A673 (cell line): ENCODE measurements around the gene CCDC154. TPM values are rescaled to one million over a fixed set of nuclear protein-coding genes. Genes with fewer than 3 reads are reported as not detected.

ENCODE experiments used
- BruUV-seq: library from RNA; stranded (reverse); fragments of 400-500 nt; replicated peaks from 2 replicates; lab custom pipeline; 2021; lab: Mats Ljungman, UMichigan
- CTCF ChIA-PET: fragments of 300-600 bp; sonication (Branson Sonifier 250); formaldehyde crosslinking; loops from one replicate; lab custom pipeline; 2022; ENCODE audit warnings: antibody characterized with exemption; lab: Charles Lee
- POLR2A ChIA-PET: fragments of 300-600 bp; sonication (Branson Sonifier 250); formaldehyde crosslinking; loops from one replicate; lab custom pipeline; 2022; ENCODE audit warnings: antibody characterized with exemption; ENCODE audit not compliant: low non-redundant PET; lab: Charles Lee
- DNase-seq: peaks from one replicate; pipeline ENCODE4 v3.0.0-alpha.2; 2015; ENCODE audit warnings: low spot score
- H3K27ac ChIP-seq: fragments of 200-600 bp; sonication (generic); 2 replicates; pipeline ENCODE4 v1.5.1; 2016; ENCODE audit warnings: mixed run types, low read depth, mild to moderate bottlenecking, mixed read lengths, antibody characterized with exemption, low read length; ENCODE audit not compliant: poor library complexity, severe bottlenecking
- H3K27me3 ChIP-seq: fragments of 200-600 bp; sonication (generic); replicated peaks from 2 replicates; pipeline ENCODE4 v1.6.1; 2017; ENCODE audit warnings: mixed run types, low read depth, mild to moderate bottlenecking, mixed read lengths, antibody characterized with exemption, low read length; ENCODE audit not compliant: insufficient read depth, poor library complexity
- H3K36me3 ChIP-seq: fragments of 200-600 bp; sonication (generic); 2 replicates; pipeline ENCODE4 v1.6.1; 2016; ENCODE audit warnings: mixed run types, mild to moderate bottlenecking, mixed read lengths, antibody characterized with exemption, low read length; ENCODE audit not compliant: insufficient read depth, poor library complexity, severe bottlenecking
- H3K4me1 ChIP-seq: fragments of 200-600 bp; sonication (generic); 2 replicates; pipeline ENCODE4 v1.6.1; 2017; ENCODE audit warnings: mixed run types, mild to moderate bottlenecking, mixed read lengths, antibody characterized with exemption, low read length; ENCODE audit not compliant: insufficient read depth, poor library complexity, severe bottlenecking
- H3K4me3 ChIP-seq: fragments of 200-600 bp; sonication (generic); 2 replicates; pipeline ENCODE4 v1.5.1; 2016; ENCODE audit warnings: low read depth, mixed run types, mild to moderate bottlenecking, mixed read lengths, low read length; ENCODE audit not compliant: poor library complexity, severe bottlenecking
- H3K9me3 ChIP-seq: fragments of 200-600 bp; sonication (generic); 2 replicates; pipeline ENCODE4 v1.6.1; 2016; ENCODE audit warnings: mixed run types, low read depth, mild to moderate bottlenecking, mixed read lengths, antibody characterized with exemption, low read length; ENCODE audit not compliant: poor library complexity, severe bottlenecking
- CTCF ChIP-seq: fragments of 300-800, 200-600 bp; sonication (generic); conservative IDR thresholded peaks from 2 replicates; pipeline ENCODE4 v1.5.1; 2017; ENCODE audit warnings: low read depth, mild to moderate bottlenecking, antibody characterized with exemption, low read length, moderate library complexity, mixed read lengths
- EZH2 ChIP-seq: fragments of 200-600 bp; sonication (generic); IDR thresholded peaks from 2 replicates; pipeline ENCODE4 v1.6.1; 2017; ENCODE audit warnings: borderline replicate concordance, low read depth, mild to moderate bottlenecking, mixed read lengths, antibody characterized with exemption, low read length; ENCODE audit not compliant: poor library complexity, severe bottlenecking
- intact Hi-C: fragments of 100-400 bp; cut with micrococcal nuclease; formaldehyde crosslinking; loops from one replicate; pipeline ENCODE4 v1.10.0; 2022; ENCODE audit not compliant: unreplicated experiment
- total RNA-seq: library from RNA; stranded (reverse); gene quantifications from 2 replicates; pipeline ENCODE4 v1.2.3, GENCODE V29; 2021

CCDC154 gene
- total RNA-seq, 1 experiment from 2014 or later: 1.2 TPM

GRCh38 chr16:1436731-1437355, 7.5 kb downstream of the CCDC154 start:
- DNase-seq: no peak
- ChIA-PET POLR2A (no interaction called here), CTCF (no interaction called here)
- no peak overlapping the region for H3K4me3 ChIP-seq
- no peaks in the 10 kb centered on the region for H3K4me1 ChIP-seq
- H3K9me3 ChIP-seq: no peaks in the 10 kb centered on the region
- intact Hi-C loops: no loop called here
- TF ChIP-seq EZH2 (no peak), CTCF (no peak)
- no peaks in the 10 kb centered on the region for H3K36me3 ChIP-seq
- BruUV-seq: no TSS peak
- no peak overlapping the region for H3K27ac ChIP-seq
- peaks cover 4% of the 10 kb centered on the region for H3K27me3 ChIP-seq

- no TSS peak for BruUV-seq
- H3K4me1 ChIP-seq: no peaks in the 10 kb centered on the region
- H3K9me3 ChIP-seq: no peaks in the 10 kb centered on the region
- TF ChIP-seq EZH2: no peak
- no peak for DNase-seq
- no peak overlapping the region for H3K27ac ChIP-seq
- CTCF ChIA-PET: no interaction called here
- H3K36me3 ChIP-seq: no peaks in the 10 kb centered on the region
- H3K27me3 ChIP-seq: peaks cover 4% of the 10 kb centered on the region
- intact Hi-C loops: no loop called here
- POLR2A ChIA-PET: no interaction called here
- no peak overlapping the region for H3K4me3 ChIP-seq
Measured at GRCh38 chr16:1435921-1436697, 8.2 kb downstream of the CCDC154 start.

DNA sequence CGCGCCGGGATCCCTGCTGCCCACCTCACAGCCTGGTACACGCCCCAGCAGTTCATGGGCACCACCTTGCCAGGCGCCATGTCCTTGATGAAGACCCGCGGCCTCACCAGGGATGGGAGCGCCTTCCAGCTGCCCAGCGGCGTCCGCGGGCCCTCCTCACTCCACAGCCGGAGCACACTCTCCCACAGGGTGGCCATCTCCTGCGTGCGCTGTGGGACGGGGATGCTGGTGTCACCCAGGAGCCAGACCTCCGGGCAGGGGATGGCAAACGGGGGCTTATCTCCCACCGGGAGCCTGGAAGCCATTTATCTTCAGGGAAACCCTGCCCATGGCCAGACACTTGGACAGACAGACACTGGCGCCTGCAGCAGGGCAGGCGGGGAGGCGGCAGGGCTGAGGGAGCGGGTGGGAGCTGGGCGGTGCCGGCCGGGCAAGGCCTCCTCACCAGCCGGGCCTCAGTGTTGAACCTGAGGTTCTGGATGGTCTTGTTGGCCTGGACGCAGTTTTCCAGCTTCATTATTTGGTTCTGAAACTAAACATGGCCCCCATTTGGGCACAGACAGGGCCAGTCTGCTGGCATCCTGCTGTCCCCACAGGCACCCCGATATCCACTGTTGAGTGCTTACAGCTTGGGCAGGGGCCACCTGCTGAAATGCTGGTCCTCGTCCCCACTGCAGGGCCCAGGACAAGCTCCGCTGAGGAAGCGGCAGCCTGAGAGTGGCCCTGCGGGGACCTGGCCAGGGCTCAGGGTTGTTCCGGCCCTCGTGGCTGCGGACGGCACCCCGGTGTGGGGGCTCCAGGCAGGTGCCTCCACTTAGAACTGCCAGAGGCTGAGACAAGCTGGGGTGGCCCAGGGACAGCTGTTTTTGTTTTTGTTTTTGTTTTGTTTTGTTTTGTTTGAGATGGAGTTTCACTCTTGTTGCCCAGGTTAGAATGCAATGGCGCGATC, 9.4 kb downstream of the CCDC154 start:
- ChIA-PET POLR2A (no interaction called here), CTCF (no interaction called here)
- Histone ChIP-seq H3K27ac (no peak overlapping the region), H3K4me3 (no peak overlapping the region), H3K27me3 (peaks cover 10% of the 10 kb centered on the region), H3K4me1 (peaks cover 10% of the 10 kb centered on the region), H3K36me3 (no peaks in the 10 kb centered on the region), H3K9me3 (no peaks in the 10 kb centered on the region)
- no peak for DNase-seq
- TF ChIP-seq CTCF (no peak), EZH2 (no peak)
- intact Hi-C loops: no loop called here
- BruUV-seq: no TSS peak
